GM20431 (cell line): ENCODE measurements around the gene SNAPC2.
"Not testable (repeated sequence)": the region's sequence is repeated elsewhere in the genome, so short reads cannot be mapped to it uniquely, and the experiment has no call there.

Source experiments
- in situ Hi-C: fragments of 300-500 bp; cut with MseI, MboI; formaldehyde crosslinking; loops from one replicate; pipeline ENCODE4 v1.15.0; 2020; ENCODE audit warnings: low sequenced_read_pairs; ENCODE audit not compliant: unreplicated experiment

The SNAPC2 gene

DNA sequence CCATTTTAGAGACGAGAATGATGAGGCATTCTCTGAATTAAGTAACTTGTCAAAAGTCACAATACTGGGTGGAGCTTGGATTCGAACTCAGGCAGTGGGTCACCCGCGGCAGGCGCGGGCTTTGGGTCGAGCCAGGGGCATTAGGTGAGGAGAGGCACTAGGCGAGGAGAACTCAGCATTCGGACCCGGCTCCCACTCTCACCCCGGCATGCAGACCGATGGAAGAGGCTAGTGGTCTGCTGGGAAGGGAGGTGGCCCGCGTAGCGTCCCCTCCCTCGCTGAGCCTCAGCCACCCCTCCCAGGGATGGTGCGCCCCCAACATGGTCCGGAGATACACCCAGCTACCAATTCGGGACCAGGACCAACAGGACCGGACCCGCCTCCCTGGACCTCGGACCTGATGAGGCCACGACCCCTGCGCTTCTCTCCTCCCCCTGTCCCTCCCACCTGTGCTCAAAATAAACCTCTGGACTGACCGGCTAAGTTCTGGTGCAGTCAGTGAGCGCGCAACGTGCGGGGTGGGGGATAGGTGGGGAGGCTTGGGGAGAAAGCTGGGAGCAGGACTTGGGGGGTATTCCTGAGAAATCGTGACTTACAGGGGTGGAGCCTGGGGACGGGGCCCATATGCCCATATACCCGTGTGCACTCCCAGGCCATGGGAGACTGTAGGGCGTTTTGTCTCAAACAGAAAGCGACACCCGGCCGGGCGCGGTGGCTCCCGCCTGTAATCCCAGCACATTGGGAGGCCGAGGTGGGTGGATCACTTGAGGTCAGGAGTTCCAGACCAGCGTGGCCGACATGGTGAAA is 1.3 kb upstream of the SNAPC2 start:
- in situ Hi-C loops: no loop called here

DNA sequence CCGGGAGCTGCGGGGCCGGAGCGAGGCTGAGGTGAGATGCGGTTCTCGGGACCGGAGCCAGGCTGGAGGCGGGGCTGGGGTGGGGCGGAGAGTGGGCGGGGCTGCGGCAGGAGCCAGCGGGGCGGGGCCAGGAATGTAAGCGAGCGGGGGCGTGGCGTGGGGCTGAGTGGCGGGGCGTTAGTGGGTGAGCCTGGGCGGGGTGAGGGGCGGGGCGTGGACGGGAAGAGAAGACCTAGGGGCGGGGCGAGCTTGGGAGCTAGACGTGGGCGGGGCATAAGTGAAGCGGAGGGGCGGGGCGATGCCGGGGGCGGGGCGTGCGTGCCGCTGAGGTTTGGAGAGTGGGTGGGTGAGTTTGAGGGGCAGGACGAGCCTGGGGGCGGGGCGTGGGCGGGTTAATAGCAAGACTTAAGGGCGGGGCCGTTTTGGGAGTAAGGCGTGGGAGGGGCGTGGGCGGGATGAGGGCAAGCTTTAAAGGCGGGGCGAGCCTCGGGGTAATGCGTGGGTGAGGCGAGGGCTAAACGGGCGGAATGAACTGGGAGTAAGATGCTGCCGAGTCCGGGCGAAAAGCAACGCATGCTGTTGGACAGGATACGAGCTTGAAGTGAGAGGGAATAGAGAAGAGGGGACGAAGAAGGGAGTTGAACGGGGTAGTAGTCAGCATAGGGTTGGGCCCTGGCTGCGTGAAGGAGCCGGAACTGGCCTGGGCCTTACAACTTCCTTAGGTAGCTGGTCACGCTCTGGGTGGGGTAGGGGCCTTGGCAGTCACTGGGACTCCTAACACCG is 572 bp downstream of the SNAPC2 start:
- in situ Hi-C loops: no loop called here

DNA sequence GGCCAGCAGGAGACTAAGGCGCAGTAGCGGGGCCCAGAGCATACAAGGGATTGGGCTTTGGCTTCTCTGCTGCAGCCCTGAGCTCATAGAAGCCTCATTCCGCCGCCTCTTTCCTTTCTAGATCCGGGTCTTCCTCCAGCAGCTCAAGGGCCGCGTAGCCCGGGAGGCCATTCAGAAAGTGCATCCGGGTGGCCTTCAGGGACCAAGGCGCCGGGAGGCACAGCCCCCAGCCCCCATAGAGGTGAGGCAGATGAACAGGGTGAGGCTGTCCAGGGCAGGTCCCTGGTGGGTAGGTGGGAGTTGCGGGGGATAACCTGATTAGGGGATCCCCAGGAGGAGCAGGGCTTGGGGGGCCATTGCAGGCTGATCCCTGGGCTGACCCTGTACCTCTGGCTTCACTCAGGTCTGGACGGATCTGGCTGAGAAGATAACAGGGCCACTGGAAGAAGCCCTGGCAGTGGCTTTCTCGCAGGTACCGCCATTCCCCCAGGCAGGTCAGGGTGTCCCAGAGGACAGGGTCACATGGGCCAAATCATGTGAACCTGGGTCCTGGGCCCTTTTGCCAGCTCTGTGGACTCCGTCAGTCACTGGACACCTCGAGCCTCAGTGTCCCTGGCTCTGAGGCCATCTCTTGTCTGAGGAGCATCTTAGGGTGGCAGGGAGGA is 1.3 kb downstream of the SNAPC2 start:
- in situ Hi-C loops: no loop called here

DNA sequence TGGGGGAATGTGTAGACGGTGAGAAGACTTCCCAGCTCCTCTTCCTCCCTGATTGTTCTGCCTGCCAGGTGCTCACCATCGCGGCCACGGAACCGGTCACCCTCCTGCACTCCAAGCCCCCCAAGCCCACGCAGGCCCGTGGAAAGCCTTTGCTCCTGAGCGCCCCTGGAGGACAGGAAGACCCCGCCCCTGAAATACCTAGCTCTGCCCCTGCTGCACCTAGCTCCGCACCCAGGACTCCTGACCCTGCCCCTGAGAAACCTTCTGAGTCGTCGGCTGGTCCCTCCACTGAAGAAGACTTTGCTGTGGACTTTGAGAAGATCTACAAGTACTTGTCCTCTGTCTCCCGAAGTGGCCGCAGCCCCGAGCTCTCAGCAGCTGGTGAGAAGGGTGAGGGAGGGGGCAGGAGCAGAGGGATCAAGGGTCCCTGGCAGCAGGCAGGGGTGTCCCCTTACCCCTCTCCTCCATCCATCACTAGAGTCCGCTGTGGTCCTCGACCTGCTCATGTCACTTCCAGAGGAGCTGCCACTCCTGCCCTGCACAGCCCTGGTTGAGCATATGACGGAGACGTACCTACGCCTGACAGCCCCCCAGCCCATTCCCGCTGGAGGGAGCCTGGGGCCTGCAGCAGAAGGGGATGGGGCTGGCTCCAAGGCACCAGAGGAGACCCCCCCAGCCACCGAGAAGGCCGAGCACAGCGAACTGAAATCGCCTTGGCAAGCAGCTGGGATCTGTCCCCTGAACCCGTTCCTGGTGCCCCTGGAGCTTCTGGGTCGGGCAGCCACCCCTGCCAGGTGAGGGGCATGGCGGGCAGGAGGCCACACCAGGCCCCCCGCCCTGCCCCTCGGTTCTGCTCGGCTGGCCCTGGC is 2.1 kb downstream of the SNAPC2 start:
- in situ Hi-C loops: no loop called here

DNA sequence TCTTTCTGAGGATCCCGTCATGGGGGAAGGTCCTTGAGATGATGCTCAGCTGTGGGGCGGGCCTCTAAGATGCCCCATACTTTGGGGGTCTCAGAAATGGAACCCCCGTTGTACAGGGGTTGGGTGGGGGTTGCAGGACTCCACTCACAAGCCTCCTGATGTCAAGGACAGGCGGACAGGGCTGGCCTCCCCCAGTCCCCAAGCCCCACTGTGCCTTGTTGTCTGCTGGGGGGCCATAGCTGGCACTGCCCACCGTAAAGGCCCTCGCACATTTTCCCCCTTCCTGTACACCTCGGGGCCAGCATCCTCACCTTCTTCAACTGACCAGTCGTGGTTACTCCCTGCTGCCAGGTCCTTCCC is 2.7 kb downstream of the SNAPC2 start:
- in situ Hi-C loops: no loop called here

DNA sequence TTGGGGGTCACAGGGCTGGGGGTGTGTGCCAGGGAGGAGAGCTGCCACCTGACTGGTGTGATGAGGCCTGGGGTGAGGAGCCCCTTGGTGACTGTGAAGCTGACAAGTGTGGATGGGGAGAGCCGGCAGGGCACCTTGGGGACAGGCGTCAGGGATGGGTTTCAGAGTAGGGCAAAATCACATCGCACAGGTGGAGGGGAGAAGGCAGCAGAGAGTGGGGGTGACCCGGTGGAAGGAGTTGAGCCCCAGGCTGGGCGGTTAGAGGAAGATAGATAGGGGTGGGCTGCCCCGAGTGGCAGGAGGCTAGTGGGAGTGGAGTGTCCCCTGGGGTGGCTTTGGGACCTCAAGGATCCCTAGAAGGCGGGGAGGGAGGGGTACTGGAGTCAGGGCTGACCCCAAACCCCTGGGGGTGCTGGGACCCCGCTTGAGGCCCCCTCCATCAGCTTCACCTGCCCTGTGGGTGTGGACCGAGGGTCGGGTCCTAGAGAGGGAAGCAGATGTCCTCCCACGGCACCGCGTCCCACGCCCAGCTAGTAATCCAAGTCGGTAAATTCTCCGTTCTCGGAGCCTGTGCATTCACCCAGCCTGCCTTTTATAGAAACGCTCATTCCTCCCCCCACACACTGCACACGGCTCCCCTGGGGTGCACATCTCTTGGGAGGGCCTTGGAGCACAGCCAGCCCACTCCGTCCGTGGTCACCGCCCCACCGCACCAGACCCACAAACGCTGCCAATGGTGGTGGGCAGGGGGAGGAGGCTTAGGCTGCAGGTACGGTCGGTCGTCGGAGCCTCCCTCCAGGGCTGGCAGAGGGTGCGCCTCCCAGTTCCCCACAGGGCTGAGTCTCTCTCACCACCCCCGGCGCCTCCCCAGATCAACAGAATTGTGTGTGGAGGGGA is 3.4 kb downstream of the SNAPC2 start:
- in situ Hi-C loops: no loop called here

DNA sequence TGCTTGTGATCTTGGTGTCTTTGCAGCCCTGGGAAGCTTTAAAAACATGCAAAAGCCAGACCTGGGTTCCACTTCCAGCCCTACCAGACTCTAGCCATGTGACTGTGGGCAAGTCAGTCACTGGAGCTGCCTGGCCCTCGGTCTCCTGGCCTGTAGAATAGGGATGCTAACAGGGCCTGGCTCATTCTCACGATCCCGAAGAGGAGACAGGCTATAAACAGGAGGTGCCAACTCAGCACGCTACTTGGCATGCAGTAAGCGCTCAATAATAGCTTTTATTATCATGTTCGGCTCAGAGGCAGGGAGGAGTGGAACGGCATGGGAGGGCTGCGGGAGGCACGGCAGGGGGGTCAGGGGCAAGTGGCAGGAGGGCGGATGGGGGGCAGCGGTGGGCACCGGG is 4.1 kb downstream of the SNAPC2 start:
- in situ Hi-C loops: no loop called here

DNA sequence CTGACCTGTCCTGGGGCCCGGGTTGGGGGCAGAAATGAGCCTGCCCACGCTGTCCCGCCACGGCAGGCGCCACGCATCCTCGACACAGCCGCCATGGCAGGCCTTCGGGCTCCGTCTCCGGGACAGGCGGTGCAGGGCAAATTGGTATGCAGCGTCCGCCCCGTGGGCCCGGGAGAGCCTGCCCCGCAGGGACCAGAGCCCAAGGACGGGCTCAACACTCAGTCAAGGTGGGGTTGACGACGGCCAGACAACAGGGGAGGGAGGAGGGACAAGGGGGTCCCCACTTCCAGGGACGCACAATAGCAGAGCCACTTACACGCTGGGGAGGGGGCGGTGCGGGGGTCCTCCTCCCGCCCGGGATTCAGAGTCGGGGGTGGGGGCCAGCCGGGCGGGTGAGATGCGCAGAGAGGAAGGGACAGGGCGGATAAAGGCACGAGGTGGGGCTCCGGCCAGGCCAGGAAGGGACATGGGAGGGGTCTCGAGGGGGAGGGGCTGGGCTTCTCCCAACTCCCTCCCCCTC is 4.6 kb downstream of the SNAPC2 start:
- in situ Hi-C loops: no loop called here

DNA sequence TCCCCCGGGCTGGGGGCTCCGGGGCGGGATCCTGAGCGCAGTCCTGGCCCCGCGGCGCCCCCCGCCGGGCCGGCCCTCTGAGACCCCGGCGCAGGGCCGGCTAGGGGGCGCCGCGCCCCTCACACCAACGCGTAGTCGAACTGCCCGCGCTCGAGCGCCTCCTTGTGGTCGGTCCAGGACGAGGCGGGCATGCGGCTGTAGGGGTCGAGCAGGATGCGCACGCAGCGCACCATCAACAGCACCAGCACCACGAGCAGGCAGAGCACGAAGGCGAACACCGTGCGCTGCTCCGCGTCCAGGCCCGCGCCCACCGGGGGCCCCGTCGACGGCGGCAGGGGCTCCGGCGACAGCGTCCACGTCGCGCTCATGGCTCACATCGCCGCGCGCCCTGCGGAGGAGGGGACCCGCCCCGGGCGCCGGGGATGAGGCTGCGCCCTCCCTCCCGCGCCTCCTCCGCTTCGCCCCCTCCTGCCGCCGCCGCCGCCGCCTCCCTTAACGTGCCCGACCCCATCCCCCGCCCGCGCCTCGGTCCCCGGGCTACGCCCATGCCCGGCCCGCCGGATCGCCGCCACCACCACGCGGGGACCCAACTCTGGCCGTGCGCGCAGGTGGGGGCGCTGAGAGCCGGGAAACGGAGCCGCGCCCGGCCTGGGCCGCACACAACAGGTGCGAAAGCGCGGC is 5.2 kb downstream of the SNAPC2 start:
- in situ Hi-C loops: no loop called here

DNA sequence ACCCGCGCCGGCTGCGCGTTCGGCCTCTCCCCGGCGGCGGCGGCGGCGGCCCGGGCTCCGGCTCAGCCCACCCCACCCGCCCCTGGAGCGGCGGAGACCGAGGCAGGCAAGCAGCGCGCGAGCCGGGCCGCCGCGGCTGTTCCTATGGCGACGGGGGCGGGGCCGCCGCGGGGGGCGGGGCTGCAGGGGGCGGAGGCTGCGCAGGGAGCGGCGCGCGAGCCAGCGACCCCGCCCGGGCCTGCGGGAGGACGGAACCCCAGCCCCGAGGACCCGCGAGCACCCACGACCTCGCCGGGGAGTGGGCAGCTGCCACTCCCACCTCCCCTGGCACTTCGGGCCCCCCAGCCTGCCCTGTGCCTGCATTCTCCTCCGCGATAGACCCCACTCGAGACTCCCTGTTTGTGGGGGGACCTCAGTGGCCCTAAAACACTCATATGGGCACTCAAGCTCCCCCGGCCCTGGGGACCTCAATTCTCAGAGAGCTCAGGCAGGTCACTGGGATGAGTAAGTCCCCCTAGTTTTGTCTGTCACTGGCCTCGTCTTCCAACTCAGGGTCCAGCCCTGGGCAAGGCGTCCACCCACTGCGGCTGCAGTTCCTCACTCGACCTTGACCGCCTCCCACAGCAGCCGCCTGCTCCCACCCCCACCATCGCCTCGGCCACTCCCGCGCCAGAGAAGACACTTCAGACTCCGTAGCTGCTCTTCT is 6.0 kb downstream of the SNAPC2 start, which contains the start of gene CTXN1:
Gene CTXN1 (minus strand): TSS at position 115 of the 706 bp plus-strand sequence. CDS start 597 bp downstream, outside the sequence.
- in situ Hi-C loops: no loop called here

DNA sequence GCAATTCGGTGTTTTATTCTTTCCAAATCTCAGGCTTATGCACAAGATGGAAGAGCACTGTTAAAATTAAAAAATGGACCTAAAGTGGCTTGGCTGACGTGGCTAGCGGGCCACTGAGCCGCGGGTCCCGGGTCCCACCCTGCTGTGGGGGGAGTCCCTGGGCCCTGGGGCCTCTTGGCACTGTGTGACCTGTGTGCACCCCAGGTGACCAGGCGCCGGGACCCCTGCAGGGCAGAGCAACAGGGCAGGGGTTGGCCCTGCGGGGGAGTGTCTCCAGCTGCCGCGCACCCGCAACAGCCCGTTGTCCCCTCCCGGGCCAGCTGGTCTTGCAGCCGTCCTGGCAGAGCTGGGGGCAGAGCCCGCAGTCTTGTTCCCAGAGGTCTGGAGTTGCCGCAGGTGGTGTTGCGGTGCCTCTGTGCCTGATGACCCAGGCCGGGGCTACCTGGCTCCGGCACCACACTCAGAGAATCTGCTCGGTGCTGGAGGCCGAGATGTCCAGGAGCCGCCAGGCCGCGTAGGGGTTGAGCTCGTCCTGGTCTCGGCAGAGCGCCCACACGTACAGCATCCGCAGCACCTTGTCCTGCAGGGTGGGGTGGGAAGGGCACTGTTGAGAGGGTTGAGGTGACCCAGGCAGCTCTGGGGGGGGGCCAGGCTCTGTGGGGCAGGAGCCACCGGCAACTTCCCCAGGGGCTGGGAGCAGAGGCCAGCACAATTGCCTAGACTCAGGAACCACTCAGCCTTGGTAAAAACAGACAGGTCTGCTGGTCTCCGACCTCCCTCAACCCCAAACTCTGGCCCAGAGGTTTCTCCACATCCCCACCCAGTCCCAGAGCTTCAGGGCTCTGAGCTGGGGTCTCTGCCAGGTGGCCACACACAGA is 6.8 kb downstream of the SNAPC2 start:
- in situ Hi-C loops: no loop called here

DNA sequence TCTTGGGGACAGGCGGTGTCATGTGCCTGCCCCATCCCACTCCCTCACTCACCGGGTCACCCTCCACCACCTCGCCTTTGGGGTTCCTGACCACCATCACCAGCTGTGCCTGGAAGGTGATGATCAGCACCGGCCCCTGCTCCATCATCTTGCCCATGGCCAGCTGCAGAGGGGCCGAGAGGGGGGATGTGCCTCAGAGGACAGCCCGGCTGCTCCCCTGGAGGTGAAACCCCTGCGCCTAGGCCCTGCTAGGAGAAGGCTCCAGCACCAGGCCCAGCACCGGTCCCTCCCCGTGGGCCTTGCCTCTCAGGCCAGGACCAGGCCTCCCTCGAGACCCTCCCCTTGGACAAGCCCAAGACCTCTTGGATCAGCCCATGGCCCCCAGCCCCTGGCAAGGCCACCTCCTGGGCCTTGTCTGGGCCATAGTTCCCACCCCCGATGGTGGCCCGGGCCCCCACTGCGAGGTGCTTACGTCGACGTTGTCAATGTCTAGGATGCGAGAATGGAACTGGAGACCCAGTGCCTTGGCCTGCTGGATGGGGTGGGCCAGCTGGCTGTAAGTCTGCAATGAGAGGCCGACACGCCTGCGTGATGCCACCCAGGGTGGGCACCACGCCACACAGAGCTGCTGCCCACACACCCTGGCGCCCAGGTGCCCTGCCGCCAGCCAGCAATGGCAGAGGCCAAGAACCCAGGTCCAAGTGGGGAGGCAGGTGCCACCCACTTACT is 7.6 kb downstream of the SNAPC2 start:
- in situ Hi-C loops: no loop called here

DNA sequence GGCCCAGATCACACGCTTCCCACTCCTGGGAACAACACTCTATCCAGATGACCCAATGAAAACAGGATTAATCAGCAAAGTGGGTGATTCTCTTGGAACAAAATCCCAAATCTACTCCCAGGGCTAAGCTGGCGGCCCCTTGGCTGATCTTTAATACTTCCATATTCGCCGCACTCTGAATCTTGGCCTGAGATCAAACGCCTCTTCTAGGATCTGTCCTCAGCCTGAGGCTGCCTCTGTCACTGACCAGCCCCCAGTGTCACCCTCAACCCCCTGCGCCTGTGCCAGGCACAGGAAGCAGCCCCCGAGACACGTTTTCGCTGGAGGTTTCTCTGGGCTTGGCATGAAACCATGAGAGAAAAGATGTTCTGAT is 8.2 kb downstream of the SNAPC2 start:
- in situ Hi-C loops: no loop called here

DNA sequence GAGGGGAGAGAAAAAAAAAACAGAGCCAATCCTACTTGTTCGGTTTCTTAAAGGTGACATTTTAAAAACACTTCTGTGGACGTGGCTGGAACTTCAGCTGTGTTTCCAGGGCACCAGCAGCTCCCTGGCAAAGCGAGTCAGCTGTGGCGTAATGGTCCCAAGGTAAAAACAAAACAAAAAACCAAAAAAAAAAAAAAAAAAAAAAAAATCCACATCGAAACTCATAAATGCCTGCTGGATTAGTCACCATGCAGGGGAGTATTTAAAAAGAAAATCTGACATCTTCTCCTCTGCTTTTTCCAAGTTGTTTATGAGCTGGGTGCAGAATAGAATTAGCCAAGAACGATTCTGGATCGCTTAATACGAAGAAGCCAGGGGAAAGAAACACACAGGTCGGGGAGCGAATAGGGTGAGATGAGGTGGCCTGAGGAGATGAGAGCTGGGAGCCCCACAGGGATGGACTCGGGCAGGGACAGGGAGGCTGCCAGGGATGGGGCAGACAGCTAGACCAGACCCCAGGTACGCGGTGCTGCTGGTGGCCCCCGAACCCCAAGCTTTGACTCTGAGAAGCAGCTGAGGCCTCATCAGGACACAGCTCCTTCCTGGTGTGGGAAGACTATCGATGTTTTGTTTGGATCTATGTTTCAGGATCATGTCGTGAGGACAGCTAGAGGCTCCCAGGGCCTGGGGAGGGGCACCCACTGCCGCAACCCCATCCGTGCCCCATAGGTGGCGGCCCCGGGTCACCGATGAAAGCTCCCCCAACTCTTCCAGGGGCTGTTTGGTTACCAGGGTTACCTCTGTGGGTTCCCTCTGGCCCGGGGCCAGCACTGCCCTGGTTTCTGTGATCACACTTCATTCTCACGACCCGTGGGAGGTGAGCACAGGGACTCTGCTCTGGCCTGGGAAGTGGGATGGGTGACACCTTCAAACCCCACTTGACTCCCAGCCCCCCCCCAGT is 8.9 kb downstream of the SNAPC2 start:
- in situ Hi-C loops: no loop called here

DNA sequence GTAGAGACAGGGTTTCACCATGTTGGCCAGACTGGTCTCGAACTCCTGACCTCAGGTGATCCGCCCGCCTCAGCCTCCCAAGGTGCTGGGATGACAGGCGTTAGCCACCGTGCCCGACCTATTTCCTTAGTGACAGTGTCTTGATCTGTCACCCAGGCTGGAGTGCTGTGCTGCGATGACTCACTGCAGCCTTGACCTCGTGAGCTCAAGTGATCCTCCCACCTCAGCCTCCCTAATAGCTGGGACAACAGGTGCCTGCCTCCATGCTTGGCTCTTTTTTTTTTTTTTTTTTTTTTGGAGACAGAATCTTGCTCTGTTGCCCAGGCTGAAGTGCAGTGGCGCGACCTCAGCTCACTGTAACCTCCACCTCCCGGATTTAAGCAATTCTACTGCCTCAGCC is 9.9 kb downstream of the SNAPC2 start:
- in situ Hi-C loops: not testable (repeated sequence)
